NCI-H748 treated with DMSO at 0.1 percent for 48 hours (cell line): ENCODE measurements around the gene NTM.
"Not testable (repeated sequence)": the region's sequence is repeated elsewhere in the genome, so short reads cannot be mapped to it uniquely, and the experiment has no call there.

Source experiments
- DNase-seq: peaks from one replicate; lab custom pipeline; 2025; lab: John Stamatoyannopoulos, UW

The NTM gene

DNA sequence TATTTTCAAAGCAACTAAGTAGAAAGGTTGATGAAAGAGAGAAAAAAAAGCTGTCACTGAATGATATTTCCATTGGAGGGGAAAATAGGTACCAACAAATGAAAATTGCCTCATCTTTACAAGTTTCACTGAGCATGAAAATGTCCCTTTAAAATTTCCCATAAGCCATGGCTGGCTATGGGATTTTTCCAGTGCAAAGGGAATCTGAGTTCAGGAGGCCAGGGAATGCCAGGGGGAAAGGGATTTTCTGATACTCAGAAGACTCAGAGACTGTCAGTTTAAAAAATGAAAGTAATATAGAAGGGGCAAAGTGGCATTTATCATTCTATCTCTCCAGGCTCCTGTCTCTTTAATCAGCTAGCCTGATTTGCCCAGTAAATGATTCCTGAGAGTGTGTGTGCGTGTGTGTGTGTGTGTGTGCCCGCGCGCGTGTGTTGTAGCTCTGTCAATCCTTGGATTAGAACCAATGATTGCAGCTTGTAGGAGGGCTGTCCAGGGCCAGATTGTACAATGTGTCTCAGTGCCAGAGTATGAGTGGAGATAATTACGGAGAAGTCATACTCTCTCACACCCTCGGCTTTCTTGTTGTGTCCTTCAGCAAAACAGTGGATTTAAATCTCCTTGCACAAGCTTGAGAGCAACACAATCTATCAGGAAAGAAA lies at the start of gene NTM:
Gene NTM (plus strand): TSS at position 526 of the 662 bp plus-strand sequence.
- DNase-seq = peak; percentile 31

DNA sequence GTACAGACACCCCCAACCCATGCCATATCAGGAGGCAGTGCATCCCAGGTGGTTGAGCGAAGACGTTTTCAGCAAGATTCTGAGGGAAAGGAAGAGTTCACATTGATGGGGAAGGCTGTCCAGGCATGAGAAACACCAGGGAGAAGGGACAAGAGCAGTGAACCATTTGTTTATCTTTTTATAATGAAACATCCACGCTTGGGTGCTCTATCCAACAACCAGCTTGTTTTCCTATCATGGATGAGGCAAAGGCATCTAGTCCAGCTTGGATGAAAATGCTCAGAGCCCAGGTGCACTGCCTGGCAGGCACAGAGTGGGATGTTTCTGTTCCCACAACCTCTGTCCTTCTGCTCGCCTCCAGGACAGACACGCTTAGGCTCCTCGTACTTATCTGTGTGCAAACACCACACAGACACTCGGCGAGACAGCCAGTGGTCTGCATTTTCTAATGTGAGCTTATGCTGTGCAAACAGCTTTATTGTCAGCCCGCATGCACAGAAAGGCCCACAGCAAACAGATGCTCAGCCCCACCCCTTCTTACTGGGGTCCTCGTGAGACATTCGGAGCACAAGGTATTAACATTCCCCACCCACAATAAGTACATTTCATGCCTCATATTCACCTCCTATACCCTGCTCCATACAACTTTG lies 45.4 kb upstream of the NTM start:
- peak; percentile 48 for DNase-seq

DNA sequence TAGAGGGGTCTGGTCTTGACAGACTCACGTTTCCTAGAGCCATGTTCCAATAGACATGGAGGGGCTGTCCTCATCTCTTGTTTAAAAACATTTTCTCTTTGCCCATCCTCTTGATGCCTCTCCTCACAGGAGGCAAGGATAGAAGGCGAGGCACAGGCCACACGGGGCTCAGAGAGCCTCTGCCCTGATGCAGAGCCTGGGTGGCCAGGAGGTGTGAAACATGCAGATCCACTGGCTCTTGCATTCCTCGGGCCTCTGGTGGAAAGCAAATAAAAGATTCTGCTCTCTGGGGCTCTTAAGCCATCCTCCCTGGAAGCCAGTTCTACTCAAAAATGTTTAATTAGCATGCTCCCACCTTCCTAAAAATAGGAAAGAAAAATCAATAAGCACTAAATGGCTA lies 43.6 kb upstream of the NTM start:
- no peak for DNase-seq

DNA sequence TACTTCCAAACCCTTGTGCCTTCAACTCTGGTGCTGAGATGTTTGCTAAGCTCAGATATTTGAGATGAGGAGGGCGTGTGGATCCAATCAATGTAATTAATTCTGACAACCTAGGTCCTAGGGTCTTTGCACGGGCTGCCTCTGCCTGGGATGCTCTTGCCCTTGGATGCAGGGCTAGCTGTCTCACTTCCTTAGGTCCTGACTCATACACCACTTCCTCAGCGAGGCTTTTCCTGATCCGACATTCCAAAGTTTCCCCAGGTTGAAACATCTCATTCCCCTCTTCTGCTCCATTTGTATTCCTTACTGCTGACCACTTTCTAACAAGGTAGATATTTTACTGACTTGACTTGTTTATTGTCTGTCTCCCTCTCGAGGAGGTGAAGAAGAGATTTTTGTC lies 43.0 kb upstream of the NTM start:
- DNase-seq = no peak

DNA sequence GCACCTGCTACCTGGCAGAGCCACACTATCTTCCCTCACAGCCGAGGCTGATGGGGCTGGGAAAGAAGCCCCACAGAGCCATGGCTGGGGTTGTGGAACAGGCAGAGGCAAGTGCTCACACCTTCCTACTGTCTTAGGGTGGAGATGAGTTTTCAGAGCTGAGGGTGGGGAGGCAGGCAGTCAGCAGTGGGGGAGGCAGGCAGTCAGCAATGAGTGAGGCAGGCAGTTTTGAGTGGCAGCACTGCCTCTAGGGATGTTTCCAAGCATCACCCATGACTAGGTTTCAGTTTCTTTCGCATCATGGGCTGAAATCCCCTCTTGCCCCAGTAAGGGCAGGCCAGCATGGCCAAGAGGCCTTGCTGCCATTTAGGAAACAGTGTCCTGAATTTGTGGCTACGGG lies 41.6 kb upstream of the NTM start:
- no peak for DNase-seq

DNA sequence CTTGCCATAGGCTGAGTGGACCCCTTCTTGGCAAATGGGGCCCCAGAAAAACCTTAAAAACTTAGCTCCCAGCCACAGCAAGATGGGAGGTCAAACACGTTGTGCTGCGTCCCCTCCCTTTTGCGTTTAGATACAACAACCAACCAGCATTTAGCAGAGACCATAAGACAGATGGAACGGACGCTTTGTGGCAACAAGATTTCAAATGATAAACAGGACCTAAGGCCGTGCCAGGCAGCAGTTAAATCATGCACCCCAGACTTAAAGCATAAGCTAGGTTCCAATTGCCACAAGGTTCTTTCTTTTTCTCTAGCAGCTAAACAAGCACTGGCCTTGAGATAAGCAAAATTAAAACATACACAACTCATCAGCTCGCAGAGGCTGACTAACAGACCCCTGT lies 39.4 kb upstream of the NTM start:
- no peak for DNase-seq

DNA sequence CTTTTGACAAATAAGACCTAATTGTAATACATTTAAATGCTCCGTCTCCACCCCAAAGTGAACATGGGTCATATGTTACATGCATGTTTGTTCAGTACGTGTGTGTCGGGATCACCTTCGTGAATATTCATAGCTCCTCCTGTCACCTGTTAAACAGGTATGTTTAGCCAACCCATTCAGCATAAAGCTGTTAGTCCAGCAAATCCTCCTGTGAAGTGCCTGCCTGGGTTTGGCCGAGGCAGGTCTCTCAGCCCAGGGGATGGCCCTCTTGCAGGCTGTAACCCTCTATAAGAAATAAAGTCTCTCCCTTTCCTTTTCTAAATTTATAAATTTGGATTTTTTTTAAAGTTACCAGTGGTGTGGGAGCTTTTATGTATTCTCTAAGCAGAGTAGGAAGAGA lies 38.9 kb upstream of the NTM start:
- DNase-seq = no peak

DNA sequence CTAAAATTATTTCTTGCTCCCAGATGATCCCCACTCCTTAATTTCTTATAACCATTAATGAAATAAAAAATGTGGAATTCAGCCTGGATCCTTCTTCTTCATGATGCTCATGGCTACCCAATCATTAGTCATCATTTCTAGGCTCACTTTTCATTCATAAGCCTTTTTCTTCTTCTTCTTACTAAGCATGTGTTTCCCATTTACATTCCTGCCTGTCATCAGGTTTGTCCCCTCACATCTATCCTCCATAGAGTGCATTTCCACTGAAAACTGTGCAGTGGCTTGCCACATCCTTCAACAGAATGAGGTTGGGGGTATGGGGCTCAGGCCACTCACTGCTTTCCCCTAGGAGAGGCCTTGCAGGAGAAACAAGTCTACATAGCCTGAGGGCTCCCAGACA lies 35.8 kb upstream of the NTM start:
- no peak for DNase-seq

DNA sequence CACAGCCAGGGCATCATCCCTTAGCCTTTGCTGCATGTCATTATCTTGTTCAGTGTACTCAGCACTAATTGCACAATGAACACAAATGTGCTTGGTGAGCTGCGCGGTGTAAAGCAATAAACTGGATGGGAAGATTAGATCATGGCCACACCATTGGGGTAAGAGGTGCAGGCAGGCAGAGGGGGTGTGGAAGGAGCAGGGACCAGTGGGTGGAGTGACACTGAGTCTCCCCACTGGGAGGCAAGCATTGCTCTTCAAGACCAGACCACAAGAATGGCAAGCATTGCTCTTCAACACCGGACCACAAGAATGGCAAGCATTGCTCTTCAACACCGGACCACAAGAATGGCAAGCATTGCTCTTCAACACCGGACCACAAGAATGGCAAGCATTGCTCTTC lies 28.5 kb upstream of the NTM start:
- DNase-seq = peak; percentile 8

DNA sequence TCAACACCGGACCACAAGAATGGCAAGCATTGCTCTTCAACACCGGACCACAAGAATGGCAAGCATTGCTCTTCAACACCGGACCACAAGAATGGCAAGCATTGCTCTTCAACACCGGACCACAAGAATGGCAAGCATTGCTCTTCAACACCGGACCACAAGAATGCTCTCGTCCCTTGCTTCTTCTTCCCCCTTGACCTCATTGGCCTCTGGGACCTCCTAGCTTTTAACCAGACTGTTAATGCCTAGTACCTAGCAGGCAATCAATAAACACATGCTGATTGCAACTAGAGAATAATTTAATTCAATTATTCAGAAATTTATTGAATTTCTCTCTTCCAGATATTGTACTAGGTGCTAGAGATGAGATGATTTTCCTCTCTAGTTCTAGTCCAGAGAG lies 28.0 kb upstream of the NTM start:
- DNase-seq = not testable (repeated sequence)

DNA sequence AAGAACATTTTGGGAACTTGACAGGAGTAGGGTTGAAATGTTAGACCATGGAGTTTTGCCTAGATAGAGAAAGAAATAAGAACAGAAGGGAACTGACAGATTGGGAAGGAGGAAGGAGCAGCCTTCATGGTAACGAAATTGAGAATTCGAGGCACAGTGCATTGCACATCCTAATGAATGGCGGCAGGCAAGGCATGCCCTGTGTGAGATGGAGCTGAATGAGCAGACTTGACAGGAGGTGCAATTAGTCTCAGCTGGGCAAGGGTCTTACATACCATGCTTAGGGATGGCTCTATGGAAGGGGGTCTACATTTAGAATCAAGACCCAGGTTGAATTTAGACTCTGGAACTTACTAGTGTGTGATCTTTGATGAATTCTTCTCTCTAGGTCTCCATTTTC lies 25.0 kb upstream of the NTM start:
- DNase-seq = no peak

DNA sequence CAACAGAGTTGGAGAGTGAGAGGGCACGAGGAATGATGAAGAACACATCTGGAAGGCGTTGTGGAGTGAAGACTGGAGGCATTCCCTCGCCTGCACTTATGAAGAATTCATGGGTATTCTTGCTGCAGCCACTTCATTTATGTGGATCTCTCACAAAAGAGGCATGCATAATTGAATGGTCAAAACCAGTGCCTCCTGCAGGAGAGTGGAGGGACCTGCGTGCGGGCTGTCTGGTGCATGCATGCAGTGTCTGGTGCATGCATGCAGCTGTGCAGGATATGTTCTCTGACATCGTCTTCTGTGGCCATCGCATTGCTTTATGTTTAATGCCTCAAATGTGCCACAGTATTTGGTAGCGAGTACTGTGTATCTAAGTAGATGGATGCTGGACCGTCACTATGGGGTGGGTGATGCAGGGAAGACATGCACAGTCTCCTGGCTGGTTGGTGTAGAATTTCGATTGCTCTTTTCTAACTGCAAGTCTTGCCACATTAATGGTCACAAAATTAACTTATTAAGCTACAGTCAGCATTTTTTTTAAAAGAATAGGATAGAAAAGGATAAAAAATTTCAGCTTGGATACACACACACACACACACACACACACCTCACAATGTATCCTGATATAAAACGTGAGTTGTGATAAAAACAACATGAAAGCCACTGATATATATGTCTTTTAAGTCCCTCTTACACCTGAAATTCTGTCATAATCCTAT lies 20.9 kb upstream of the NTM start:
- DNase-seq = no peak

DNA sequence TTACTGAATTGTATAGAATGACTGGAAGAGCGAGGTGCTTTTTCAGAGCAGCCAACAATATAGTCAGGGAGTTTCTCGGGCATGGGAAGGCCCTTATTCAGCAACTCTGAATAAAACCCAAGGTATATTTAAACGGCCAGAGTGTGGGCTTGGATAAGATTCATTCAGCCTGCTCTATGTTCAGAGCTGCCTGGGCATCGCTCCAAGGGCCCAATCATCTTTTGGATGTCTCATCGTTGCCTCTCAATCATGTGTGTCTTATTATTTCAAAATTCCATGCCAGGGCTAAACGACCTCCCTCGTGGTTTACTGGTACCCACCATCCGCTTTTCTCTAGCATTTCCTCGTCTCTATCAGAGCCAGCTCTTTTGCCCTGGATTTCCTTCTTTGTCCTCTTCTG lies 19.5 kb upstream of the NTM start:
- DNase-seq = no peak

DNA sequence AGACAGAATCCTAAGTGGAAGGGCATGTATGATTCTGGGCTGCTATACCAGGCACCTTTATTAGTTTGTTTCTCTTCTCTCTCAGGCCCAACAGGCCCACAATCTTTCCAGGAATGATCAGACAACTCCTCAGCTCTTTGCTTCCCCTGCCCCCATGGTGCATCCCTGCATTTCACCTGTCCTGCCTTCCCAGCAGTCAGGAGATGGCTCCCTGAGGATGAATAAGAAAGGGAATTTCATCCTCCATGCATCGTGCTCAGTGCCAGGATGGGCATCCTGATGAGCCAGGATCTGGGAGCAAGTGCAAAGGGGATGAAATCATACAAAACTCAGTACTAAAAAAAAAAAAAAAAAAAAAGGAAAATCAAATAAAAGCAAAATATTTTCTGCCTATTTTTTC lies 18.6 kb upstream of the NTM start:
- DNase-seq = no peak

DNA sequence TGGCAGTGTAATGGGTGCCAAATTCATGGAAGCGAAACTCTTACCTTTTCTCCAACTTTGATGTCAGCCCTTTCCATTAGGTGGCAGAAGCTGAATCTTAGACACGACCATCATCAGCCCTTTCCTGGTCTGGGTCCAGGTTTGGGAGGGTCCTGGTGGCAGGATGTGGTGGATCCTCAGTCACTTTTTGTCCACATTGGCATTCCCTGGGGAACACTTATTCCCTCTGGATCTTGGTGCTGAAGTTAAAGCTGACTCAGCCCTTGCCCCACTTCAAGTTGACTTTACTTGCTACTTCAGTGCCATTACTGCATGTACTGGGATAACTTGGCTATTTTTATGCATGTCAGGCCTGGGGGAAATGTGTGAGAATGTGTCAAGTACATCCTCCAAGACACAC lies 16.6 kb upstream of the NTM start:
- no peak for DNase-seq

DNA sequence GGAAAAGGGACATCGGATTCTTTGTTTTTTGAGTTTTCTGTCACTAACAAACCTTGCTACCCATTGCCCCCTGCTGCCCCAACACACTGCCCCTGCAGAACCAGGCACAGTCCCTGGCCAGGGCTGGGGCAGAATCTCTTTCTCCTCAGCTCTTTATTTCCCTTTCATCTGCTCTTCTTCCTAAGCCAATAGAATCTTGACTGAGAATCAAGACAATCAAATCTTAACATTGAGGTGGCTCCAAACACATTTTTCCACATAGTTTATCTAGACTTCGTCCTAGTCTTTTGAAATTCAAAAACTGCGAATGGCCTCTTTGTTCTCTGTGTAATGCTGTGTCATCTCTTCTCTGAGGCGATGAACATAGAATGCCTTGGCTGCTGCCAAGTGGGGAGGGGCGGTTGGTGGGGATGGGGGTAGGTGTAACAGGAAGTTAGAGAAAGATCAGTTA lies 16.1 kb upstream of the NTM start:
- no peak for DNase-seq

DNA sequence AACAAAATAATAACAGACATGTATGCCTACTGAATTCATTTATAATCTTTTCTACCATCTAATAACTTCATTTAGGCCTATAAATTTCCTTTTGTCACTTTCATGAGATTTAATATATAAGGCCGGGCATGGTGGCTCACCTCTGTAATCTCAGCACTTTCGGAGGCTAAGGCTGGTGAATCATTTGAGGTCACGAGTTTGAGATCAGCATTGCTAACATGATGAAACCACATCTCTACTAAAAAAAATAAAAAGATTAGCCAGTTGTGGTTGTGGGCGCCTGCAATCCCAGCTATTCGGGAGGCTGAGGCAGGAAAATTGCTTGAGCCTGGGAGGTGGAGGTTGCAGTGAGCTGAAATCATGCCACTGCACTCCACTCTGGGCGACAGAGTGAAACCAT lies 14.2 kb upstream of the NTM start:
- no peak for DNase-seq

DNA sequence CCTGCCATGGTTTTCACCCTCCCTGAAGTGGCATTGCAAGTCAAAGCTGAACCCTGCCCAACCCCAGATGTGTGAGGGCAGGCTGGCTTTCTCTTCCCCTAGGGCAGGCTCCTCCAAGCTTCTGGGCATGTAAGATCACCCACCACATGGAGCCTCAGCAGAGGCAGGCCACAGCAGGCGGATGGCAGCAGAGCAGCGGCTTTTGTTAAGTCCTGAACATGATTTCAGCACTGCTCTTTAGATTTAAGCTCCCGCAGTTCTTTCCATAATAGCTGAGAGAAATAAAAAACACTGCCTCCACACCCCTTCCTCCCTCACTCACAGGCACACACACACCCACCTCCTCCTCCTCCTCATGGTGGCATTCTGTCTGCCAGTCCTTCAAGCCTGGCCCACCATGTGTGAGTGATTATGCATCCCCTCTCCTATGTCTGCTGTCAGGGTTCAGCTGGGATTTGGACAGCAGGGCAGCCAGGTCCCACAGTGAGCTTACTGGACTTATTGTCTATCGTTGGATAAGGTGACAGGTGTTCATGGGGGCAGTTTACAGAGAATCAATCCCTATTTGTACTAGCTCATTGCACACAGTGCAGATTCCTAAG lies 5.0 kb upstream of the NTM start:
- no peak for DNase-seq

DNA sequence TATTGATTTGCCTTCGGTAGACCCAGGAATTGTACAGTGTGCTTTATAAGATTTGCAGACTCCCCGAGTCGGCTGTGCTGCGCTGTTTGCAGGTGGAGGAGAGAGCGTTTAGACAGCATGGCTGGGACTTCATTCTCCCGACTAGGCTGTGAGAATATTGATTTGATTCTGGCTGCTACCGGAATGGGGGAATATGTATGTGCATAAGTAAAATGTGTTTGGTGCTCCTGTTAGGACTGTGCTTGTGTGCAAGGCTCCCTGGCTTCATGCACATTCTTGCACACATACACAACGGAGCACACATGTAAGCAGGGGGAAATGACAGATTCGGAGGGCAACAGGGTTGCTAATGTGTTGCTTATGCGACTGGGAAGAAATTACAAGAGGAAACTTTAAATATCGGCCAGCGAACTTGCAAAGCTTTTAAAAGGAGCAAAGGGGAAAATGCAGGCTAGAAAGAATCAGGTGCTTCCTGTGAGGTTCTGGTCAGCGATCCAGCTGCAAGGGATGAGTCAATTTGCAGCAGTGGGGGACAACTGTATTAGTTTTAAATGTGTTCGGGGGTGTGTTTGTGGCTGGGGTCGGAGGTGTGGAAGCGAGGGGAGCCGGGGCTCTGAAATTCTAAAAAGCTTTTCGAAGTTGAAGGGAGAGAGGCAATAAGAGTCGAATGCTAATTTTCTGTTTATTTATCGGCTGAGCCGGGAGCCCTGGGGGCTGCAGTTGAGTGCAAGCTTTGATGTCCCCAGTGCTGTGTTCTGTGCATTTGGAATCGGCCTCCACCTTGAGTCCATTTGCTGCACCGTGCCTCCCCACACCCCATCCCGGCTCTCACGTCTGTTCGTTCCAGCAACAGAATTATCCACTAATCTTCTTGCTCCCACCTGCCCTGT lies 731 bp downstream of the NTM start:
- no peak for DNase-seq

DNA sequence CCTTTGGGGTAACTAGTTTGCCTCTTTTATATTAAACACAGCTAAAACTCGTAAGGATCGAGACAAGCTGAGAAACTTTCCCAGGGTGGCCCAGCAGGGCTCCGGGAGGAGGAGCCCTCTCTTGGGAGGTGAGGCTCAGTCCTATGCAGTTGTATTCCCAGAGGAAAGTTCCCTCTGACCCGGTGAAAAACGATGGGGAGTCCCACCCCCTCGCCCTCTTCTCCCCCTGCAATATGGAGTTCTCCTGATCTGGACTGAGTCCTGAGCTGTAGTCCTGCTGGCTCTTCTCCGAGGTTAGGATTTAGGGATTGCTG lies 1.3 kb downstream of the NTM start:
- no peak for DNase-seq

DNA sequence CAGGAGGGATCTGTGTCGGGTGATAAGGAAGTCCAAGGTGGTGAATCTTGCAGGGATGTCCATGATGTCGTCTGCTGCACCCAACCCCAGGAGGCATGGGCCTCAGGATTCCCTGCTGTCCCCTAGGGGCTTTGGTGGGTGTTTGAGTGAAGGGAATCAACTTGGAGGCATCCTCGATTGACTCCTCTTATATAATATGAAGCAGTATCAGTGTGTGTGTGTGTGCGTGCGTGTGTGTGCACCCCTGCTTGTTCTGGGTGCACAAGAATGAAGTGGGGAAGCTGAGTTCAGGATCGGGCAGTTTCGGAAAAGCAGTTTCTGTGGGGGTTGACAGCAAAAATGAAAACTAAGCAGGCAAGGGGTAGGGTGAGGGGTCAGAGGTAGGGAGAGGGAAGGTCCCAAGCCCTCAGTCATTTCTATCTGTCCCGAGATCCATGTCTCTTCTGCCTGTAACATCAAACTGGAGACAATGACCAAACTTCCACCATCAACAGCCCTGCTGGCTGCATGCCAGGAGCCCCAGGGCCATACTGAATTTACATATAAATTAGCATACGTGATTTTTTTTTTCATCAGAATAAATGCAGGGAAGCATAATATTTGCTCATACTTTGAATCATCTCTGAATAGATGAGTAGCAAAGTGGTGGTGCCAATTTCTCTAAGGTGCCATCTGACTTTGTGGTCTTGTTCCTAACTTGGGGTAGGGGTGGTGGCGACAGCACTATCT lies 2.0 kb downstream of the NTM start:
- DNase-seq = no peak
